ENCODE results near the gene DNA2.

DNA sequence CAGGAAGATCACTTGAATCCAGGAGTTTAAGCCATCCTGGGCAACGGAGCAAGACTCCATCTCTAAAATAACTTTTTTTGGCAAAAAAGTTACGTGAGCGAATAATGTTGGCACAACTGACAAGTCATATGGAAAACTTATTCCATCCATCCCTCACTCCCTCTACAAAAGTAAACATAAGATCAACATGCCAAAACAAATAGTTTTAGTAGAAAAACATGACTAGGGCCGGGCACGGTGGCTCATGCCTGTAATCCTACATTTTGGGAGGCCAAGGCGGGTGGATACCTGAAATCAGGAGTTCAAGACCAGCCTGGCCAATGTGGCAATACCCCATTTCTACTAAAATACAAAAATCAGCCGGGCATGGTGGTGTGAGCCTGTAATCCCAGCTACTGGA, 29.9 kb upstream of the DNA2 start:
- no peak for TF ChIP-seq EZH2 (IDR thresholded peaks at IDR 0.05; ENCODE audit: low read length)
- TF ChIP-seq, protein P1, sequence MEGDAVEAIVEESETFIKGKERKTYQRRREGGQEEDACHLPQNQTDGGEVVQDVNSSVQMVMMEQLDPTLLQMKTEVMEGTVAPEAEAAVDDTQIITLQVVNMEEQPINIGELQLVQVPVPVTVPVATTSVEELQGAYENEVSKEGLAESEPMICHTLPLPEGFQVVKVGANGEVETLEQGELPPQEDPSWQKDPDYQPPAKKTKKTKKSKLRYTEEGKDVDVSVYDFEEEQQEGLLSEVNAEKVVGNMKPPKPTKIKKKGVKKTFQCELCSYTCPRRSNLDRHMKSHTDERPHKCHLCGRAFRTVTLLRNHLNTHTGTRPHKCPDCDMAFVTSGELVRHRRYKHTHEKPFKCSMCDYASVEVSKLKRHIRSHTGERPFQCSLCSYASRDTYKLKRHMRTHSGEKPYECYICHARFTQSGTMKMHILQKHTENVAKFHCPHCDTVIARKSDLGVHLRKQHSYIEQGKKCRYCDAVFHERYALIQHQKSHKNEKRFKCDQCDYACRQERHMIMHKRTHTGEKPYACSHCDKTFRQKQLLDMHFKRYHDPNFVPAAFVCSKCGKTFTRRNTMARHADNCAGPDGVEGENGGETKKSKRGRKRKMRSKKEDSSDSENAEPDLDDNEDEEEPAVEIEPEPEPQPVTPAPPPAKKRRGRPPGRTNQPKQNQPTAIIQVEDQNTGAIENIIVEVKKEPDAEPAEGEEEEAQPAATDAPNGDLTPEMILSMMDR (optimal IDR thresholded peaks at IDR 0.05 in 1 of 3, IDR thresholded peaks at IDR 0.05 in 1 of 3, conservative IDR thresholded peaks at IDR 0.05 in 1 of 3; ENCODE audit: extremely low read depth in 1 of 3, insufficient read depth in 2 of 3, low read length in 3 of 3), result no peak
